Endodermal cell (in vitro differentiated cells): ENCODE data around the gene EIF4E2. TPM values are rescaled to one million over a fixed set of nuclear protein-coding genes. Genes with fewer than 3 reads are reported as not detected.
A peak's percentile ranks its signal among the peaks of the same experiment; 100 is the strongest.

Experiments
- DNase-seq: peaks from one replicate; pipeline ENCODE4 v3.0.0-alpha.2; 2017
- H3K27ac ChIP-seq: 2 replicates; pipeline ENCODE4 v1.5.1; 2013; ENCODE audit warnings: mild to moderate bottlenecking, low read depth, low read length, moderate library complexity
- H3K27me3 ChIP-seq: 2 replicates; pipeline ENCODE4 v1.6.1; 2013; ENCODE audit warnings: mild to moderate bottlenecking, low read length, moderate library complexity; ENCODE audit not compliant: insufficient read depth, control insufficient read depth, poor library complexity, severe bottlenecking
- H3K36me3 ChIP-seq: 2 replicates; pipeline ENCODE4 v1.7.0; 2013; ENCODE audit warnings: mild to moderate bottlenecking, low read length, moderate library complexity; ENCODE audit not compliant: control insufficient read depth, insufficient read depth
- H3K4me1 ChIP-seq: one replicate; pipeline ENCODE4 v1.7.0; 2013; ENCODE audit warnings: low read length; ENCODE audit not compliant: control insufficient read depth, insufficient read depth
- H3K4me3 ChIP-seq: 2 replicates; pipeline ENCODE4 v1.5.1; 2013; ENCODE audit warnings: mild to moderate bottlenecking, low read length, moderate library complexity
- H3K9ac ChIP-seq: 2 replicates; pipeline ENCODE4 v1.6.1; 2013; ENCODE audit warnings: mild to moderate bottlenecking, low read length, moderate library complexity; ENCODE audit not compliant: poor library complexity, severe bottlenecking; ENCODE audit errors: extremely low read depth
- H3K9me3 ChIP-seq: 2 replicates; pipeline ENCODE4 v1.6.1; 2013; ENCODE audit warnings: mild to moderate bottlenecking, low read length, moderate library complexity; ENCODE audit not compliant: control insufficient read depth
- H3K27ac Mint-ChIP-seq: 2 replicates; pipeline ENCODE4 v1.8.0; 2020; ENCODE audit warnings: mixed read lengths
- H3K27me3 Mint-ChIP-seq: 2 replicates; pipeline ENCODE4 v1.8.0; 2021; ENCODE audit warnings: mild to moderate bottlenecking, mixed read lengths; ENCODE audit not compliant: insufficient read depth
- H3K36me3 Mint-ChIP-seq: 2 replicates; pipeline ENCODE4 v1.8.0; 2020; ENCODE audit warnings: low read depth, mixed read lengths
- H3K4me1 Mint-ChIP-seq: 2 replicates; pipeline ENCODE4 v1.8.0; 2020; ENCODE audit warnings: mixed read lengths
- H3K4me3 Mint-ChIP-seq: 2 replicates; pipeline ENCODE4 v1.8.0; 2020; ENCODE audit warnings: mild to moderate bottlenecking, moderate library complexity, mixed read lengths
- H3K9me3 Mint-ChIP-seq: 2 replicates; pipeline ENCODE4 v1.8.0; 2020; ENCODE audit warnings: mild to moderate bottlenecking, mixed read lengths
- CTCF ChIP-seq: fragments of 200-600 bp; sonication (generic); conservative IDR thresholded peaks from 2 replicates; pipeline ENCODE4 v1.5.0; 2021; ENCODE audit warnings: antibody characterized with exemption, mild to moderate bottlenecking
- WGBS, 2 experiments: methylation state at CpG; one replicate each; pipeline versions ENCODE4 v1.1.5 to v1.1.7; 2013; ENCODE audit warnings: missing lambda C conversion rate in 2 of 2, mixed read lengths in 1 of 2; ENCODE audit not compliant: insufficient coverage in 1 of 2, insufficient read length in 1 of 2; 5-methylcytosine and 5-hydroxymethylcytosine counted together
- long read RNA-seq, 4 experiments: library from polyadenylated mRNA in 2 of 4; library from RNA in 1 of 4; library from capped mRNA in 1 of 4; stranded (forward) in 3 of 4; unstranded in 1 of 4; transcript quantifications; one replicate each; pipeline ENCODE4 v2.0.0, GENCODE V29; 2020 to 2021; ENCODE audit warnings: inconsistent platforms in 1 of 4
- polyA plus RNA-seq, 2 experiments: library from polyadenylated mRNA; stranded (reverse); fragments of 50-300 nt; gene quantifications; one replicate each; pipeline ENCODE4 v1.2.3, GENCODE V29; 2013
- total RNA-seq, 2 donors: library from RNA; stranded (reverse); fragmentation: NEBNext Ultra II Directional in 1 of 2; extraction: Animal tissue kit (Norgen Biotek cat#: 25700) in 1 of 2; gene quantifications; 2 replicates in 1 of 2; 3 replicates in 1 of 2; pipeline ENCODE4 v1.2.1, GENCODE V29; 2021

The EIF4E2 gene
- 100 to 1,000 TPM; 105 to 116 TPM for total RNA-seq
- 85.7 TPM for polyA plus RNA-seq (2013, experiment 1 of 2)
- 95.3 TPM for polyA plus RNA-seq (2013, experiment 2 of 2)
- long read RNA-seq, experiment 1, transcript EIF4E2-201 (7 exons, 1,604 nt): major isoform, 33 of 70 reads
- long read RNA-seq, experiment 1, transcript EIF4E2-202 (7 exons, 3,448 nt): minor isoform, 5 of 70 reads
- long read RNA-seq, experiment 1, partial matches to known transcripts: 15 of 70 reads
- long read RNA-seq, experiment 1, other reads (novel, unspliced or antisense): 12 of 70 reads
- long read RNA-seq, experiment 2, transcript EIF4E2-202 (7 exons, 3,448 nt): major isoform, 69 of 184 reads
- long read RNA-seq, experiment 2, transcript EIF4E2-201 (7 exons, 1,604 nt): minor isoform, 64 of 184 reads
- long read RNA-seq, experiment 2, transcript EIF4E2-206 (6 exons, 1,014 nt): minor isoform, 9 of 184 reads
- long read RNA-seq, experiment 2, transcript EIF4E2-207 (8 exons, 3,525 nt): minor isoform, 13 of 184 reads
- long read RNA-seq, experiment 2, partial matches to known transcripts: 12 of 184 reads
- long read RNA-seq, experiment 2, other reads (novel, unspliced or antisense): 6 of 184 reads
- long read RNA-seq, experiment 3, transcript EIF4E2-206 (6 exons, 1,014 nt): minor isoform, 12 of 238 reads
- long read RNA-seq, experiment 3, transcript EIF4E2-207 (8 exons, 3,525 nt): minor isoform, 29 of 238 reads
- long read RNA-seq, experiment 3, transcript EIF4E2-201 (7 exons, 1,604 nt): minor isoform, 63 of 238 reads
- long read RNA-seq, experiment 3, transcript EIF4E2-202 (7 exons, 3,448 nt): major isoform, 104 of 238 reads
- long read RNA-seq, experiment 3, partial matches to known transcripts: 4 of 238 reads
- long read RNA-seq, experiment 3, other reads (novel, unspliced or antisense): 17 of 238 reads
- long read RNA-seq, experiment 4, transcript EIF4E2-204 (6 exons, 797 nt): minor isoform, 19 of 403 reads
- long read RNA-seq, experiment 4, transcript EIF4E2-207 (8 exons, 3,525 nt): minor isoform, 8 of 403 reads
- long read RNA-seq, experiment 4, transcript EIF4E2-202 (7 exons, 3,448 nt): minor isoform, 27 of 403 reads
- long read RNA-seq, experiment 4, transcript EIF4E2-201 (7 exons, 1,604 nt): major isoform, 309 of 403 reads
- long read RNA-seq, experiment 4, partial matches to known transcripts: 13 of 403 reads
- long read RNA-seq, experiment 4, other reads (novel, unspliced or antisense): 21 of 403 reads

GRCh38 chr2:232550354-232551249 lies at the start of gene EIF4E2, which contains the start of gene TIGD1:
TSS of gene EIF4E2 (plus strand) at chr2:232550689. CDS start at chr2:232550725, 36 bp downstream.
TSS of gene TIGD1 (minus strand) at chr2:232550557. CDS start at chr2:232549882, 675 bp downstream.
- peak; percentile 98 for DNase-seq
- Mint-ChIP-seq H3K36me3 (peaks cover 41% of the 10 kb centered on the region), H3K4me3 (peak within 1 kb of the TSS; percentile 88), H3K27me3 (no peaks in the 10 kb centered on the region), H3K9me3 (peaks cover 13% of the 10 kb centered on the region), H3K27ac (peak within 1 kb of the TSS; percentile 98), H3K4me1 (peaks cover 13% of the 10 kb centered on the region)
- Histone ChIP-seq H3K9me3 (peaks cover 14% of the 10 kb centered on the region), H3K4me1 (no peaks in the 10 kb centered on the region), H3K36me3 (peaks cover 42% of the 10 kb centered on the region), H3K9ac (peak within 1 kb of the TSS; percentile 96), H3K27me3 (no peaks in the 10 kb centered on the region), H3K4me3 (peak within 1 kb of the TSS; percentile 89), H3K27ac (peak within 1 kb of the TSS; percentile 92)
- 0% methylated on average over 14 to 78 of the region's 81 CpGs for WGBS, 2 experiments
- TF ChIP-seq CTCF: peak; percentile 65

GRCh38 chr2:232501331-232501771 lies 49.1 kb upstream of the EIF4E2 start:
- no peaks in the 10 kb centered on the region for H3K36me3 ChIP-seq
- H3K9me3 Mint-ChIP-seq: no peaks in the 10 kb centered on the region
- H3K9ac ChIP-seq: no peak overlapping the region
- peaks cover 49% of the 10 kb centered on the region for H3K27me3 ChIP-seq
- peaks cover 3% of the 10 kb centered on the region for H3K4me1 ChIP-seq
- H3K4me1 Mint-ChIP-seq: peaks cover 4% of the 10 kb centered on the region
- H3K27me3 Mint-ChIP-seq: peaks cover 56% of the 10 kb centered on the region
- H3K36me3 Mint-ChIP-seq: no peaks in the 10 kb centered on the region
- no peak for TF ChIP-seq CTCF
- H3K9me3 ChIP-seq: no peaks in the 10 kb centered on the region
- no peak overlapping the region for H3K27ac ChIP-seq
- H3K4me3 Mint-ChIP-seq: no peak overlapping the region
- WGBS, 2 experiments: 87 to 94% methylated on average over 7 to 9 of the region's 9 CpGs
- no peak overlapping the region for H3K27ac Mint-ChIP-seq
- H3K4me3 ChIP-seq: no peak overlapping the region
- DNase-seq: no peak
